ENCODE measurements around the gene SV2C.
"Not testable (repeated sequence)": the region's sequence is repeated elsewhere in the genome, so short reads cannot be mapped to it uniquely, and the experiment has no call there.

SV2C gene

GRCh38 chr5:76291305-76292077 is 208.3 kb downstream of the SV2C start:
- no peaks in the 10 kb centered on the region for H3K27me3 Mint-ChIP-seq
- H3K4me3 Mint-ChIP-seq: no peak overlapping the region
- no peak overlapping the region for H3K27ac Mint-ChIP-seq (ENCODE audit: low read depth)
- peaks cover 4% of the 10 kb centered on the region for H3K36me3 Mint-ChIP-seq (ENCODE audit: insufficient read depth)
- ATAC-seq (replicated peaks; ENCODE audit: extremely low read depth, poor library complexity, severe bottlenecking) (no peak), DNase-seq (ENCODE audit: low spot score in 2 of 2) (no peak)
- peaks cover 4% of the 10 kb centered on the region for H3K4me1 Mint-ChIP-seq
- H3K9me3 Mint-ChIP-seq: no peaks in the 10 kb centered on the region

- Mint-ChIP-seq H3K27me3 (no peaks in the 10 kb centered on the region), H3K27ac (ENCODE audit: low read depth) (no peak overlapping the region), H3K36me3 (ENCODE audit: insufficient read depth) (peaks cover 2% of the 10 kb centered on the region), H3K4me3 (no peak overlapping the region), H3K9me3 (no peaks in the 10 kb centered on the region), H3K4me1 (peaks cover 4% of the 10 kb centered on the region)
- DNase-seq (ENCODE audit: low spot score in 2 of 2) (no peak), ATAC-seq (replicated peaks; ENCODE audit: extremely low read depth, poor library complexity, severe bottlenecking) (no peak)
Observed at GRCh38 chr5:76292620-76293322, 209.6 kb downstream of the SV2C start.

DNA sequence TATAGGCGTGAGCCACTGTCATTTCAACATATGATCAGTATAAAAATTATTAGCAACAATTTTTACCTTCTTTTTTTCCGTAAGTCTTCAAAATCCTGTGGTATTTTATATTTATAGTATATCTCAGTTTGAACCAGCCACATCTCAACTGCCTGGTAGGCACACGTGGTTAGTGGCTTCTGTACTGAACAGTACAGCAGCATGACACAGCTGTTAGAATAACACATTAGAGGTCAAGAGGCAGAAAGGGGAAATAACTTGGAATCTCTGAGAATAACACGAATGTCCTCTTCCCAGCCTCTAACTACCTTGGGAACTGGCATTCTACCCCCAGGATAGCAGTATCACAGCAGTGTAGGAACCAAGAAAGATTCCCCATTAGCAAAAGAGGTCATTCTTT is 211.4 kb downstream of the SV2C start:
- ATAC-seq (replicated peaks; ENCODE audit: extremely low read depth, poor library complexity, severe bottlenecking) (no peak), DNase-seq (ENCODE audit: low spot score in 2 of 2) (no peak)

DNA sequence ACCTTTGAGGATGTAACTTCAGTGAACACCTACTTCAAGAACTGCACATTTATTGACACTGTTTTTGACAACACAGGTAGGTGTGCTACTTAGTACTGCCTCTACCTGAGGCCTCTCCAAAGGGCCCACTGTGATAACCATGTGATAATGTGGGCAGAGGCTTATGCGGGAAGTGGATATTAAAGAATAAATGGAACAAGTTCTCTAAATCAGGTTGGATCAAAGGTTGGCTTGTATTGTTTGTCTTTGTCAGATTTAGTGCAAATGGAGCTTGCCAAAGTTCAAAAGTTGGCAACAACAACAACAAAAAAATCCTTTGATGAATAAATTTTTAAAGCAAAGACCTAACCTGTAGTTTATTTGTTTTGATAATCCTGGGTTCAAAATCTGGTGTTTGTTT is 215.7 kb downstream of the SV2C start:
- no peaks in the 10 kb centered on the region for H3K27me3 Mint-ChIP-seq
- ATAC-seq (replicated peaks; ENCODE audit: extremely low read depth, poor library complexity, severe bottlenecking): no peak
- no peak overlapping the region for H3K27ac Mint-ChIP-seq (ENCODE audit: low read depth)
- no peak for DNase-seq (ENCODE audit: low spot score in 2 of 2)
- no peak overlapping the region for H3K4me3 Mint-ChIP-seq
- peaks cover 2% of the 10 kb centered on the region for H3K36me3 Mint-ChIP-seq (ENCODE audit: insufficient read depth)
- H3K9me3 Mint-ChIP-seq: no peaks in the 10 kb centered on the region
- H3K4me1 Mint-ChIP-seq: peaks cover 19% of the 10 kb centered on the region

More for the DNA sequence above, 211.4 kb downstream of the SV2C start:
- Mint-ChIP-seq H3K4me3 (no peak overlapping the region), H3K4me1 (peaks cover 10% of the 10 kb centered on the region), H3K36me3 (ENCODE audit: insufficient read depth) (peaks cover 2% of the 10 kb centered on the region), H3K27ac (ENCODE audit: low read depth) (no peak overlapping the region), H3K9me3 (no peaks in the 10 kb centered on the region), H3K27me3 (no peaks in the 10 kb centered on the region)

GRCh38 chr5:76299592-76299991 is 216.4 kb downstream of the SV2C start:
- H3K4me3 Mint-ChIP-seq: no peak overlapping the region
- H3K9me3 Mint-ChIP-seq: no peaks in the 10 kb centered on the region
- ATAC-seq (replicated peaks; ENCODE audit: extremely low read depth, poor library complexity, severe bottlenecking) (no peak), DNase-seq (ENCODE audit: low spot score in 2 of 2) (no peak)
- no peaks in the 10 kb centered on the region for H3K36me3 Mint-ChIP-seq (ENCODE audit: insufficient read depth)
- no peak overlapping the region for H3K27ac Mint-ChIP-seq (ENCODE audit: low read depth)
- H3K27me3 Mint-ChIP-seq: no peaks in the 10 kb centered on the region
- H3K4me1 Mint-ChIP-seq: peaks cover 25% of the 10 kb centered on the region

GRCh38 chr5:76301932-76302331 is 218.7 kb downstream of the SV2C start:
- H3K4me3 Mint-ChIP-seq; H3K27me3 Mint-ChIP-seq; DNase-seq (ENCODE audit: low spot score in 2 of 2); H3K36me3 Mint-ChIP-seq (ENCODE audit: insufficient read depth); H3K9me3 Mint-ChIP-seq; H3K27ac Mint-ChIP-seq (ENCODE audit: low read depth); ATAC-seq (replicated peaks; ENCODE audit: extremely low read depth, poor library complexity, severe bottlenecking): not testable (repeated sequence)
- peaks cover 32% of the 10 kb centered on the region for H3K4me1 Mint-ChIP-seq

GRCh38 chr5:76302661-76303060 is 219.5 kb downstream of the SV2C start:
- DNase-seq (ENCODE audit: low spot score in 2 of 2); H3K36me3 Mint-ChIP-seq (ENCODE audit: insufficient read depth); H3K4me3 Mint-ChIP-seq; H3K27me3 Mint-ChIP-seq; H3K9me3 Mint-ChIP-seq; H3K27ac Mint-ChIP-seq (ENCODE audit: low read depth); ATAC-seq (replicated peaks; ENCODE audit: extremely low read depth, poor library complexity, severe bottlenecking): not testable (repeated sequence)
- H3K4me1 Mint-ChIP-seq: peaks cover 35% of the 10 kb centered on the region

DNA sequence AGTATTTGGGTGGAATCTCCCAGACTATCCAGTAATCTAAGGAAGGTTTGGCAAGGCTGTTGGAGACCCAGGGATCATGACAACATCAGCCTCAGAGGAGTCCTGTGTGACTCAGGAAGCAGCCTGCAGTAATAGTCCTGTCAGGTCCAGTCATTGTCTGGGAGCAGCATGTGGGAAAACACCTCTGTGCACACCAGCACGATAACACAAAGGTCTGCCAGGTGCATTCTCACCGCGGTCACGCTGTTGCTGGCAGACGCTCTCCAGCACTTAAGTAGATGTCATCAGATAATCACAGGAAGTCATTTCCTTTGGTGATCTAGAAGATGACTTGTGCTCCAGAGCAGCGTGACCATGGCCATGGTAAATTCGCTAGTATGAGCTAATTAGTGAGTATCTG is 220.7 kb downstream of the SV2C start:
- Mint-ChIP-seq H3K27me3 (no peaks in the 10 kb centered on the region), H3K36me3 (ENCODE audit: insufficient read depth) (no peaks in the 10 kb centered on the region), H3K9me3 (no peaks in the 10 kb centered on the region), H3K27ac (ENCODE audit: low read depth) (peak overlapping the region; percentile 84), H3K4me3 (no peak overlapping the region), H3K4me1 (peaks cover 45% of the 10 kb centered on the region)
- DNase-seq (ENCODE audit: low spot score in 2 of 2) (peak in 1 of 2 donors; percentile 28), ATAC-seq (replicated peaks; ENCODE audit: extremely low read depth, poor library complexity, severe bottlenecking) (peak; percentile 86)

DNA sequence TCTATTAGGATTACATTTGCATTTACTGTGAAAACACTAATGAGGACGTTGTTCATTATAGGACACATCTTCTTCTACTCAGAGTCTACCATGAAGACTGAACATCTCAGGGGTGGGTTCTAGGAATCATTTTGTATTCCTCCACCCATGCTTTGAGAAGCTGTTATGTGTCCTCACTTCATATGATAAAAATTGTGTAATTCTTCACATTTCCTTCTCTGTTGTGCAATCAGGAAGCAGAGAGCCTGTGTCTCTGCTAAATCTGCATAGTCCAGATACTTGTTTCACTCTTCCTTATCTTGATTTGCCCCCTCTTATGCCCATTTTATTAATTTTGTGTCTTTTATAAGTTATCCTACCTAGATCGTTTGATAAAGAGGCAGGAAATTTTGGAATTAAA is 222.1 kb downstream of the SV2C start:
- H3K4me1 Mint-ChIP-seq: peaks cover 44% of the 10 kb centered on the region
- H3K36me3 Mint-ChIP-seq (ENCODE audit: insufficient read depth): no peaks in the 10 kb centered on the region
- H3K27ac Mint-ChIP-seq (ENCODE audit: low read depth): no peak overlapping the region
- DNase-seq (ENCODE audit: low spot score in 2 of 2) (no peak), ATAC-seq (replicated peaks; ENCODE audit: extremely low read depth, poor library complexity, severe bottlenecking) (no peak)
- H3K9me3 Mint-ChIP-seq: no peaks in the 10 kb centered on the region
- H3K4me3 Mint-ChIP-seq: no peak overlapping the region
- no peaks in the 10 kb centered on the region for H3K27me3 Mint-ChIP-seq

DNA sequence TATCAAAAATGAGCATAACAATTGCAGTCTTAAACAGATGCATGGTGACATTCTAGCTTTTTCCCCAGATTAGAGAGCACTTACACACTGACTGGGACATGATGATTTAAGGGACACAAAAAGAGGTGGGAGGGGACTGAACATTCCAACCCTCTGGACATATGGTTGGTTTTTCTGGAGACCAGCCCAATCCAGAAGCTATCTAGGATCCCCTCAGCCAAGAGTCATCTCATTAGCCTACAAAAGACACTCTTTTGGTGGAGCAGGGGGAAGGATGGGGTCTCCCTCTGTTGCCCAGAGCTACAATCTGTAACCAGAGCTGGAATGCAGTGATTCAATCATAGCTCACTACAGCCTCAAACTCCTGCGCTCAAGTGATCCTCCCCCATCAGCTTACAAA is 222.6 kb downstream of the SV2C start:
- Mint-ChIP-seq H3K4me3 (no peak overlapping the region), H3K27ac (ENCODE audit: low read depth) (no peak overlapping the region), H3K27me3 (no peaks in the 10 kb centered on the region), H3K36me3 (ENCODE audit: insufficient read depth) (no peaks in the 10 kb centered on the region), H3K9me3 (no peaks in the 10 kb centered on the region), H3K4me1 (peaks cover 44% of the 10 kb centered on the region)
- ATAC-seq (replicated peaks; ENCODE audit: extremely low read depth, poor library complexity, severe bottlenecking) (no peak), DNase-seq (ENCODE audit: low spot score in 2 of 2) (no peak)

- ATAC-seq (replicated peaks; ENCODE audit: extremely low read depth, poor library complexity, severe bottlenecking) (no peak), DNase-seq (ENCODE audit: low spot score in 2 of 2) (no peak)
- Mint-ChIP-seq H3K27ac (ENCODE audit: low read depth) (no peak overlapping the region), H3K36me3 (ENCODE audit: insufficient read depth) (no peaks in the 10 kb centered on the region), H3K27me3 (no peaks in the 10 kb centered on the region), H3K9me3 (no peaks in the 10 kb centered on the region), H3K4me3 (no peak overlapping the region), H3K4me1 (peaks cover 26% of the 10 kb centered on the region)
Observed at GRCh38 chr5:76310208-76310607, 227.0 kb downstream of the SV2C start.

DNA sequence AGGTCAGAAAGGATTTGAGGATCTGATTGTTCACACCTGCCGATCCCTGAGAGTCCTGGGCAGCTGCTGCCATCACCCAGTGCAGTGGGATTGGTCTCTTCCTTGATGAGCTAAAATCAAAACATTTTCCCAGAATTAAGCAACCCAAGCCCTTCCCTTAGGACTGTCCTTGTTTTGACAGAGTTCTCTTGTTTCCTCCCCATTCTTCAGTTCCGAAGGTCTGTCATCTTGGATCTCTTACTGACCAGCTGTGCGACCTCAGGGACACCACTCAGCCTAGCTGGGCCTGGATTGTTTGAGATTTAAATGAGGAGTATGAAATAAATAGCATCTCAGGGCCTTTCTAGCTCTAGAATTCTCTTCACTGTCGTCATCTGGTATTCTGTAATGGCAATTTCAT is 229.6 kb downstream of the SV2C start:
- Mint-ChIP-seq H3K9me3 (no peaks in the 10 kb centered on the region), H3K27ac (ENCODE audit: low read depth) (no peak overlapping the region), H3K36me3 (ENCODE audit: insufficient read depth) (no peaks in the 10 kb centered on the region), H3K27me3 (no peaks in the 10 kb centered on the region), H3K4me3 (no peak overlapping the region), H3K4me1 (peaks cover 22% of the 10 kb centered on the region)
- ATAC-seq (replicated peaks; ENCODE audit: extremely low read depth, poor library complexity, severe bottlenecking) (no peak), DNase-seq (ENCODE audit: low spot score in 2 of 2) (no peak)

GRCh38 chr5:76314643-76315042 is 231.5 kb downstream of the SV2C start:
- ATAC-seq (replicated peaks; ENCODE audit: extremely low read depth, poor library complexity, severe bottlenecking) (no peak), DNase-seq (ENCODE audit: low spot score in 2 of 2) (no peak)
- H3K36me3 Mint-ChIP-seq (ENCODE audit: insufficient read depth): no peaks in the 10 kb centered on the region
- H3K4me3 Mint-ChIP-seq: no peak overlapping the region
- peaks cover 7% of the 10 kb centered on the region for H3K4me1 Mint-ChIP-seq
- no peaks in the 10 kb centered on the region for H3K9me3 Mint-ChIP-seq
- H3K27ac Mint-ChIP-seq (ENCODE audit: low read depth): no peak overlapping the region
- no peaks in the 10 kb centered on the region for H3K27me3 Mint-ChIP-seq

Data from central memory CD8-positive, alpha-beta T cell (primary cell).